ENCODE results near the gene ANKS1B.

Gene ANKS1B

GRCh38 chr12:98691351-98691750, 1293.4 kb downstream of the ANKS1B start:
- no peak for DNase-seq

GRCh38 chr12:98686603-98687002, 1298.1 kb downstream of the ANKS1B start:
- no peak for DNase-seq

Data from GF-D8 (cell line).